ENCODE results near the gene FAM50B. TPM values are rescaled to one million over a fixed set of nuclear protein-coding genes. Genes with fewer than 3 reads are reported as not detected.

Gene FAM50B
- total RNA-seq, 3 donors from 2014 or later (not counting 1 experiment from before 2014, with no cell fraction given), result 1.9 to 4.7 (median 1.9) TPM

GRCh38 chr6:3812596-3812995, 36.6 kb upstream of the FAM50B start:
- Histone ChIP-seq H3K27me3 (ENCODE audit: control insufficient read depth, insufficient read depth, low read length) (no peaks in the 10 kb centered on the region), H3K4me3 (ENCODE audit: low read length) (no peak overlapping the region), H3K36me3 (ENCODE audit: control insufficient read depth, insufficient read depth, low read length) (no peaks in the 10 kb centered on the region), H3K4me1 (ENCODE audit: control insufficient read depth, insufficient read depth, low read length) (no peaks in the 10 kb centered on the region), H3K9me3 (ENCODE audit: control insufficient read depth, insufficient read depth, low read length) (no peaks in the 10 kb centered on the region), H3K27ac (ENCODE audit: low read length) (no peak overlapping the region)
- intact Hi-C loops (cut with micrococcal nuclease), result no loop called here
- Mint-ChIP-seq H3K4me1 (no peaks in the 10 kb centered on the region), H3K36me3 (no peaks in the 10 kb centered on the region), H3K4me3 (no peak overlapping the region), H3K9me3 (no peaks in the 10 kb centered on the region), H3K27me3 (ENCODE audit: low read depth in 2 of 2) (peaks cover 0 to 7% of the 10 kb centered on the region in 2 donors), H3K27ac (no peak overlapping the region)
- ATAC-seq, result no peak
- TF ChIP-seq CTCF (IDR thresholded peaks at IDR 0.05), result no peak
- WGBS (ENCODE audit: insufficient coverage), result 0% methylated on average over 1 of the region's 3 CpGs
- DNase-seq, result no peak

- Histone ChIP-seq H3K27me3 (ENCODE audit: control insufficient read depth, insufficient read depth, low read length) (no peaks in the 10 kb centered on the region), H3K4me3 (ENCODE audit: low read length) (no peak overlapping the region), H3K36me3 (ENCODE audit: control insufficient read depth, insufficient read depth, low read length) (no peaks in the 10 kb centered on the region), H3K9me3 (ENCODE audit: control insufficient read depth, insufficient read depth, low read length) (no peaks in the 10 kb centered on the region), H3K27ac (ENCODE audit: low read length) (no peak overlapping the region), H3K4me1 (ENCODE audit: control insufficient read depth, insufficient read depth, low read length) (no peaks in the 10 kb centered on the region)
- DNase-seq (no peak), ATAC-seq (no peak)
- H3K4me1 Mint-ChIP-seq, result no peaks in the 10 kb centered on the region
- H3K9me3 Mint-ChIP-seq, result no peaks in the 10 kb centered on the region
- TF ChIP-seq CTCF (IDR thresholded peaks at IDR 0.05), result no peak
- intact Hi-C loops (cut with micrococcal nuclease), result no loop called here
- H3K4me3 Mint-ChIP-seq, result no peak overlapping the region
- WGBS (ENCODE audit: insufficient coverage), result 12% methylated on average over 13 of the region's 13 CpGs
- no peak overlapping the region for H3K27ac Mint-ChIP-seq
- no peaks in the 10 kb centered on the region for H3K36me3 Mint-ChIP-seq
- H3K27me3 Mint-ChIP-seq (ENCODE audit: low read depth in 2 of 2), result peaks cover 0 to 5% of the 10 kb centered on the region in 2 donors
These were observed 35.9 kb upstream of the FAM50B start for GRCh38 chr6:3813150-3813780.

- intact Hi-C loops (cut with micrococcal nuclease), result no loop called here
- Mint-ChIP-seq H3K4me1 (no peaks in the 10 kb centered on the region), H3K27me3 (ENCODE audit: low read depth in 2 of 2) (no peaks in the 10 kb centered on the region), H3K27ac (no peak overlapping the region), H3K4me3 (no peak overlapping the region), H3K9me3 (no peaks in the 10 kb centered on the region), H3K36me3 (no peaks in the 10 kb centered on the region)
- 96% methylated on average over 15 of the region's 15 CpGs for WGBS (ENCODE audit: insufficient coverage)
- ATAC-seq (no peak), DNase-seq (no peak)
- Histone ChIP-seq H3K9me3 (ENCODE audit: control insufficient read depth, insufficient read depth, low read length) (no peaks in the 10 kb centered on the region), H3K4me1 (ENCODE audit: control insufficient read depth, insufficient read depth, low read length) (no peaks in the 10 kb centered on the region), H3K27me3 (ENCODE audit: control insufficient read depth, insufficient read depth, low read length) (no peaks in the 10 kb centered on the region), H3K4me3 (ENCODE audit: low read length) (no peak overlapping the region), H3K27ac (ENCODE audit: low read length) (no peak overlapping the region), H3K36me3 (ENCODE audit: control insufficient read depth, insufficient read depth, low read length) (no peaks in the 10 kb centered on the region)
- no peak for TF ChIP-seq CTCF (IDR thresholded peaks at IDR 0.05)
These were observed 35.3 kb upstream of the FAM50B start for GRCh38 chr6:3813918-3814317.

GRCh38 chr6:3814539-3814938, 34.6 kb upstream of the FAM50B start:
- Histone ChIP-seq H3K36me3 (ENCODE audit: control insufficient read depth, insufficient read depth, low read length) (no peaks in the 10 kb centered on the region), H3K9me3 (ENCODE audit: control insufficient read depth, insufficient read depth, low read length) (no peaks in the 10 kb centered on the region), H3K27ac (ENCODE audit: low read length) (no peak overlapping the region), H3K4me1 (ENCODE audit: control insufficient read depth, insufficient read depth, low read length) (no peaks in the 10 kb centered on the region), H3K27me3 (ENCODE audit: control insufficient read depth, insufficient read depth, low read length) (no peaks in the 10 kb centered on the region), H3K4me3 (ENCODE audit: low read length) (no peak overlapping the region)
- DNase-seq, result no peak
- Mint-ChIP-seq H3K36me3 (no peaks in the 10 kb centered on the region), H3K4me1 (no peaks in the 10 kb centered on the region), H3K4me3 (no peak overlapping the region), H3K27me3 (ENCODE audit: low read depth in 2 of 2) (no peaks in the 10 kb centered on the region), H3K9me3 (no peaks in the 10 kb centered on the region), H3K27ac (peak overlapping the region in 1 of 2 donors; percentile 48)
- no peak for TF ChIP-seq CTCF (IDR thresholded peaks at IDR 0.05)
- intact Hi-C loops (cut with micrococcal nuclease), result no loop called here
- no peak for ATAC-seq
- 92% methylated on average over 2 of the region's 2 CpGs for WGBS (ENCODE audit: insufficient coverage)

Measured in natural killer cell (primary cell).